Effector memory CD4-positive, alpha-beta T cell (primary cell): ENCODE results near the gene ZNF280D.

Experiments used
- DNase-seq, 3 donors: peaks; one replicate each; pipeline ENCODE4 v3.0.0-alpha.2; 2020
- H3K27ac ChIP-seq: 2 replicates; pipeline ENCODE4 v1.7.0; 2013; ENCODE audit warnings: mild to moderate bottlenecking, low read length, moderate library complexity; ENCODE audit not compliant: insufficient read depth, poor library complexity, severe bottlenecking
- H3K27me3 ChIP-seq: replicated peaks from 2 replicates; pipeline ENCODE4 v1.7.0; 2013; ENCODE audit warnings: mild to moderate bottlenecking, low read length; ENCODE audit not compliant: insufficient read depth, control insufficient read depth, poor library complexity, severe bottlenecking
- H3K36me3 ChIP-seq: 2 replicates; pipeline ENCODE4 v1.7.0; 2013; ENCODE audit warnings: mild to moderate bottlenecking, low read length, moderate library complexity; ENCODE audit not compliant: control insufficient read depth, insufficient read depth
- H3K4me1 ChIP-seq: 2 replicates; pipeline ENCODE4 v1.7.0; 2013; ENCODE audit warnings: low read length, mild to moderate bottlenecking; ENCODE audit not compliant: control insufficient read depth, insufficient read depth, poor library complexity, severe bottlenecking
- H3K4me3 ChIP-seq: 2 replicates; pipeline ENCODE4 v1.7.0; 2013; ENCODE audit warnings: low read length, low read depth, mild to moderate bottlenecking; ENCODE audit not compliant: insufficient read depth, poor library complexity, severe bottlenecking
- H3K9me3 ChIP-seq: 2 replicates; pipeline ENCODE4 v1.7.0; 2013; ENCODE audit warnings: mild to moderate bottlenecking, low read length, moderate library complexity; ENCODE audit not compliant: control insufficient read depth

The ZNF280D gene

DNA sequence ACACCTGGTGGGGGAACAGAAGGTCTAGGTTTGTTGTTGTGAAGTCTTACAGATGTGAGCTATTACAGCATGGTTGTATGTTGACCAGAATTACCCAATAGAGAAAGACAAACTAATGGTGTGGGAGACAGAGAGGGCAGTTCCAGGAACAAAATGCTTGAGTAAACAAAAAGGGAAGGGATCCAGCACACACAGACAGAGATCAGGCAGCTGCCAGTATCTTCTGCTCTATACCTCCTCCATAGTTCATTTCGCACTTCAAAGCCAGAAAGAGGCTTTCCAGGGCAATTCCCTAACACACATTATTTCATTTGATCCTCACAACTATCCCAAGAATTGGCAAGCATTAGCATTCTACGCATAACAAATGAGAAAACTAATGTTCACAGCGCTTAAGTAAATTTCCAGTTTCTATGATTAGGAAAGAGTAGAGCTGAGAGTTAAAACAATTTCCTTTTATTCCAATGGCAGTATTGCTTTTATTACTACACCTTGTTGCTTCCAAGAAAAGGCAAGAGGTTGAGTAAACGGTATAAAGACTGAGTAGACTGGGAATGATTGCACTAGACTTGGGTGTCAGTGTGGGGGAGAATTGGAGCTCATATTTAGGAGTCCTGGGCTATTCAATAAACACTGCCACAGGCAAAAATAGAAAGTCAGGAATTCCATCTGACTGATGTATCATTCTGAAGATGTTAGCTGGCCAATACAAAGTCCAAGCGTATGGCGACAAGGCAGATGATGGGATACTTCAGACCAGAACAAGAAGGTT is 39.7 kb upstream of the ZNF280D start:
- Histone ChIP-seq H3K36me3 (no peaks in the 10 kb centered on the region), H3K4me3 (no peak overlapping the region), H3K27me3 (no peaks in the 10 kb centered on the region), H3K27ac (no peak overlapping the region), H3K4me1 (no peaks in the 10 kb centered on the region), H3K9me3 (no peaks in the 10 kb centered on the region)
- DNase-seq, result no peak

DNA sequence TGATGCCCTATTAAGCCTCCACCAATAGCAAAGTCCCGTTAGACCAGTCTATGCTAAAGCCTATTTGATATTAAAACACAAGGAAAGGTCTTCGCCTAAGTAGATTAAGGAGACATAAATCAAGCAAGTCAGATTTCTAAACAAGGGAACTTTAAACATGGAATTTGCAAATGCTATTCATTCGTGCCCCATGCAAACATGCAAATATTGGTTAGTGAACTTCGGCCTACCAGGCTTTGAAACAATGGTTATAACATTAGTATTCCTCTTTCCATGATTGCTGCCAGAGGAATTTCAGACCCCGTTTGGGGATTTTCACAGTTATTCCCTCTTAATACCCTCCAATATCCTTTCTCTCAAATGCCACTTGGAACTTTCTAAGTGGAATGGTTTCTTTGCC is 36.9 kb upstream of the ZNF280D start:
- DNase-seq, result no peak
- Histone ChIP-seq H3K36me3 (no peaks in the 10 kb centered on the region), H3K4me1 (no peaks in the 10 kb centered on the region), H3K27ac (no peak overlapping the region), H3K27me3 (no peaks in the 10 kb centered on the region), H3K9me3 (no peaks in the 10 kb centered on the region), H3K4me3 (no peak overlapping the region)

DNA sequence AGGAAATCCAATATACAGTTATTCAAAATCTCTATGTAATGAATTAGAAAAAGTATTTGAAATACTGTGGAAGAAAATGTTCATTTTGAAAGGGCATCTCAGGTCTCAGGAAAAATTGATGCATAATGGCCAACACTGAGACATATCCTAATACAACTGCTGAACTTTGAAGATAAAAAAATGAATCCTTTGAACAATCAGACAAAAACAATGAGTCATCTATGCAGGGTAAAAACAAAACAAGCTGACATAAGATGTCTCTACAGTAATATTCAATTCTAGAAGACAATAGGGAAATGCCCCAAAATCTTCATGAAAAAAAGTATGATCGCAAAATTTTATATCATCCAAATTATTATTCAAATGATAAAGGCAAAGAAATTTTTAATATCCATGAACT is 34.0 kb upstream of the ZNF280D start:
- Histone ChIP-seq H3K27ac (no peak overlapping the region), H3K4me3 (no peak overlapping the region), H3K9me3 (no peaks in the 10 kb centered on the region), H3K4me1 (no peaks in the 10 kb centered on the region), H3K27me3 (no peaks in the 10 kb centered on the region), H3K36me3 (no peaks in the 10 kb centered on the region)
- no peak for DNase-seq

DNA sequence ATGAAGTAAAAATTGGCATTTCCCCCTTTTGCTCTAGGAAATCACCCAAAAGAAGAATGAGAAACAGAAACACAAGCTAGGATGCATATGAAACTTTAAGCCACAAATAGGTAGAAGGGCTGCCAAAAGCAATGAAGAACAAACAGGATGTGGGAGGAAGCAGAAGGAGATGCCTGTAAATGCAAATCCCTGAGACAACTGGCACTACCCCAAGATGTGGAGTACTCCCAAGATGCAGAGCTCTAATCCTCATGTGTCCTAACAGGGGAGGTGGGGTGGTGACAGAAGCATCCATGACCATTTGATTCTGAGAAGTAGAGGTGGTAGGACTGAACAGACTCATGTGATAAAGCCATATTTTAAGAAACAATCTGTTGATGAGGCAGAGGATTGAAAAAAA is 31.9 kb upstream of the ZNF280D start:
- H3K36me3 ChIP-seq, result no peaks in the 10 kb centered on the region
- no peak overlapping the region for H3K27ac ChIP-seq

DNA sequence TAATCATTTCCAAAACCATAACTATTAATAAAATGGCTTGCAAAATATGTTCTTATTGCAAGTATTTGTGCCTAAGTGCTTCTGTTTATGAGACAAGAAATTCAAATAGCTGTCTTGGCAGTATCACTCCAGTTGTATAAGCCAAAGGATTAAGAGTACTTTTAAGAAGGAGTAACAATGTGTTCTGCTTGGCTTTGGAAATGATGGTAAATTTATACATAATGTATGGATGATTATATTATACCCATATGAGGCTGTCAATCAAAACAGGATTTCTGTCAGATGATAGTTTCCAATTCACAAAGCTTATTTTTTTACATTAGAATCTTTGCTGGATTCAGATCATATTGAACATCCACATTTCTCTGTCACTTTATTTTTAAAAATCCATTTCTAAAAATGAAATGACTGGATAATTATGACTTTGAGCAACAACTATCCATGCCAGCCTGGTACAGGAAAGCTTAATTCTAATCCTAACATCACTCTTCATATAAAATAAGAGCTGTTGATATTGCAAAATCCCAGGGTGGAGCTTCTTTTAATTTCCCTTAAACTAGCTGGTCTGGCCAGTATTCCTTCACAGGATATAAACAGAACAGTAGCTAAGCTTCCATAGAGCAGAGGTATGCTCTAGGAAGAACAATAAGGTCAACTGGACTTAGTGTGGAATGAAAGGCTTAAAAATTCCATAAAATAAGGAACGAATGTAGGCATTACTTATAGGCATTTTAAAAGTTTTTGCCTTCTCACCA is 30.0 kb upstream of the ZNF280D start:
- no peaks in the 10 kb centered on the region for H3K4me1 ChIP-seq
- no peak for DNase-seq
- H3K27me3 ChIP-seq, result no peaks in the 10 kb centered on the region
- H3K36me3 ChIP-seq, result no peaks in the 10 kb centered on the region
- H3K4me3 ChIP-seq, result no peak overlapping the region
- H3K9me3 ChIP-seq, result no peaks in the 10 kb centered on the region
- H3K27ac ChIP-seq, result no peak overlapping the region

More for the DNA sequence above, 31.9 kb upstream of the ZNF280D start:
- Histone ChIP-seq H3K4me1 (no peaks in the 10 kb centered on the region), H3K4me3 (no peak overlapping the region), H3K9me3 (no peaks in the 10 kb centered on the region), H3K27me3 (no peaks in the 10 kb centered on the region)
- no peak for DNase-seq

DNA sequence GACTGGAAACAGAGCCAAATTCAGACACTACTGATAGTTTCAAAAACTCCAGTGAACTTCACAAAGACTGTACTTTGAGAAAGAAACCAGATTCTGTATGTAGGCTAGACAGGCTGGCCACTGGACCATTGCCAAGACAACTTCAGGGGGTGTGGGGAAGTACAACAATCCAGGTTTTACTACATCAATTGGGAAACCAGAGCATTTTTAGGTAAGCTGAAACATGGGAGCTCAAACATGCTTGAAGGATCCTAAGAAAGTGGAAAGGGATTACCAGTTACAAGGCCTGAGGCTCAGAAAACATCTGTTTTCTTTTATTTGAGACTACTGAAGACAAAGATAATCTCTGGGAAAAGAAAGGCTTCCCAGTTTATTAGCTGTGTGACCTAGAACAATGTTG is 26.9 kb upstream of the ZNF280D start:
- H3K9me3 ChIP-seq, result no peaks in the 10 kb centered on the region
- no peaks in the 10 kb centered on the region for H3K27me3 ChIP-seq
- H3K4me1 ChIP-seq, result no peaks in the 10 kb centered on the region
- no peaks in the 10 kb centered on the region for H3K36me3 ChIP-seq
- H3K4me3 ChIP-seq, result no peak overlapping the region
- DNase-seq, result no peak
- no peak overlapping the region for H3K27ac ChIP-seq

DNA sequence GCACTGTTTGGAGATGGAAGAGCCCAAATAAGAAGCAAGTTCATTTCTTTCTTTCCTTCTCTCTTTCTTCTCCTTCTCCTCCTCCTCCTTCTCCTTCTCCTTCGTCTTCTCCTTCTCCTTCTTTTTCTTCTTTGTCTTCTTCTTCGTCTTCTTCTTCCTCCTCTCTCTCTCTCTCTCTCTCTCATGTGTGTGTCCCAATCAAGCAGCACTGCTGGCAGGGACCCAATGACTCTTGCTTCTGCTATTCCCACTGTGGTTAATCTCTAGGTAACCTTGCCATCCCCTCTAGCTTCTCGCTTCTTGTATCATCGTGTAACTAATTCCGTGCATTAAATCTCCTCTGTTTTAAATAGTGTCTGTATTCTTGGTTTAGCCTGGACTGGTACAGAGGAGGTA is 26.1 kb upstream of the ZNF280D start:
- no peak for DNase-seq
- Histone ChIP-seq H3K4me3 (no peak overlapping the region), H3K27ac (no peak overlapping the region)

DNA sequence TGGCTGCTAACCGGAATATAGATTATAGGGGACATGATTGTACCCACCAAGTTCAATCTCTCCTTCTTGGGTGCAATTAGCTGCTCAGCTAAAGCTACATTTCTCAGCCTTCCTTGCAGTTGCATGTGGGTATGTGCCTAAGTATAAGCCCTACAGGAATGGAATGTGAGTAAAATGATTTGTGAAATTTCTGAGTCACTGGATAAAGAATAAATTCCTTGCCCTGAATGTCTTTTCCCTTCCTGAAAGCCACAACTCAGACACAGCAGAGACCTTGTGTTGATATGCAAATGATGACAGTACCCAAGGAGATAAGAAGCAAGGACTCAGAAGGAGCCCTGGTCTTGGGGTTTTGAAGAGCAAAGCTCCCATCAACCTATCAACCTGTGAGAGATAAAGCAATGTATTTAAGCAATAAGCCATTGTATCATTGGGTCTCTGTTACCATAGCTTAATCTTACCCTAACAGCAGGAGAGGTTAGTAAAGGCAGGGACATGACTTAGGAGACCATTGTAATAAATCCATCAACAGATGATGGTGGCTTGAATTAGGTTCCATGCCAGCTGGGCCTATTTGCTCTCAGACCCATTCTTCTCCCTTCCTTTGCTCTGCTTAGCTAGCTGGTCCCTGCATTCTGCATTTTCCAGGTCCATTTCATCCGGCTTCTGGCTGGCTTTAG is 25.6 kb upstream of the ZNF280D start:
- Histone ChIP-seq H3K4me3 (no peak overlapping the region), H3K27ac (no peak overlapping the region), H3K36me3 (no peaks in the 10 kb centered on the region), H3K9me3 (no peaks in the 10 kb centered on the region), H3K27me3 (peaks cover 3% of the 10 kb centered on the region), H3K4me1 (no peaks in the 10 kb centered on the region)
- no peak for DNase-seq

More for the DNA sequence above, 26.1 kb upstream of the ZNF280D start:
- H3K4me1 ChIP-seq, result no peaks in the 10 kb centered on the region
- H3K9me3 ChIP-seq, result no peaks in the 10 kb centered on the region
- H3K36me3 ChIP-seq, result no peaks in the 10 kb centered on the region
- H3K27me3 ChIP-seq, result no peaks in the 10 kb centered on the region

DNA sequence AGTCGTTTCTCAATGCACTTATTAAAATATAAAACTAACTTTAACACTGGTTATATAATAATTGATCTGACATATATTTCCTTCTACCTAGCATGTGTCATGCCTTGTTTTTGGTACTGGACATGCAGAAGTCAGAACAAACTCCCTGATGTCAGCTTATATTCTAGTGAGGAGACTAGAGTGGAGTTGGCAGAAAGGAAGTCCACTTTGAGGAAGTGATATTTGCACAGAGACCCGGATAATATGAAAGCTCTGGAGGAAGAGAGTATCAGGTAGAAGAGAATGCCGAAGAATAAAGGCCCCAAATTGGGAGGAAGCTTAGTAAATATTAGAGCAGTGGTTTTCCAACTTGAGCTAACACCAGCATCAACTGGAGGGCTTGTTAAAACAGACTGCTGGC is 24.6 kb upstream of the ZNF280D start:
- H3K4me3 ChIP-seq, result no peak overlapping the region
- no peak overlapping the region for H3K27ac ChIP-seq
- H3K4me1 ChIP-seq, result no peaks in the 10 kb centered on the region
- H3K9me3 ChIP-seq, result no peaks in the 10 kb centered on the region
- H3K36me3 ChIP-seq, result no peaks in the 10 kb centered on the region
- DNase-seq, result no peak
- H3K27me3 ChIP-seq, result peaks cover 6% of the 10 kb centered on the region
